HG03565 (cell line): ENCODE data around the gene WDR3.

ENCODE experiments used
- ATAC-seq: cut with Tn5 transposase; IDR thresholded peaks from one replicate; pipeline ENCODE4 v1.9.1; 2021; ENCODE audit warnings: mild to moderate bottlenecking, moderate library complexity; ENCODE audit not compliant: unreplicated experiment

WDR3 gene

DNA sequence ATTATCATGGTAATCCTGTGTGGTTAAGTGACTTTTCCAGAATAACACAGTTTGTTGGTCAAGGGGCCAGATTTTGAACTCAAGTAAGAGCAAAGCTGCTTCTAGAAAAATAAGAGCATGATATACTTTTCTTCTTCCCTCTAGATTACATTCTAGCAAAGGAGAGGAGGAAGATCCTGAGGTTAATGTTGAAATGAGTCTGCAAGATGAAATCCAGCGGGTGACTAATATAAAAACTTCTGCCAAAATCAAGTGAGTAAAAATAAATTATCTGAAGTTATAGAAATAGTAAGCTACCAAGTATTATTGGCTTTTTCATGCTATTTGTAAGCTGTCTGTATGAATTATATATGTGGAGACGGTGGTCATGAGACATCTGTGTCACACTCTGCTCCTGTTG is 12.8 kb downstream of the WDR3 start:
- no peak for ATAC-seq

DNA sequence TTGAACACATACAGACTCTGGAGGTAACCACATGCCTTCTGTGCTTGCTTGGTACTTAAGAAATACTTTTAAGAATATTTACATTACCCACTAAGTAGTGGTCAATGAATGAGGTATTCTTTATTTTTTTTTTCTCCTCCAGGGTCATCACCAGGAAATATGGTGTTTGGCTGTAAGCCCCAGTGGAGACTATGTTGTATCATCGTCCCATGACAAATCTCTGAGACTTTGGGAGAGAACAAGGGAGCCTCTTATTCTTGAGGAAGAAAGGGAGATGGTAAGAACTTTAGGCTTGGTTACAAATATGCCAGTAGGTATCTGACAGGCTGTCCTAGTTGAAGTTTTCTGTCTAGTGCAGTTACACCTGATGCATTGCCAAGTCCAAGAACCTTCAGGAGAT is 22.8 kb downstream of the WDR3 start:
- ATAC-seq: no peak

DNA sequence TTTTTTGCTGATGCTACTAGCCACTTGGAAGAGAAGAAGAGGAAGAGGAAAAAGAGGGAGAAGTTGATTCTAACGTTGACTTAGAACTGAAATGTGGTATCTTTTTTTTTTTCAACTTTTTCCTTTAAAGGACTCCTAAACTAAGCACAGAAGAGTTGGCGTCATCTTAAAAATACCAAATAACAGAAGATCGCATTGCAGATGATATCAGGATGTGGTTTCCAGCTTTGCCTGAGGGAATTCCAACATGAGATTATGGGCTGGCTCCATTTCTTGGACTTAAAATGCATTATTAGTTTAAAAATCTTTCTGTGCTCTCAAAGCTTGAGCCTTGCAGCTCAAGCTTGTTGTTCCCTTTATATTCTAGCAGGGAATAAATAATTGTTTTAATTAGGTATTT is 29.8 kb downstream of the WDR3 start:
- no peak for ATAC-seq

GRCh38 chr1:117964290-117965038 is 34.9 kb downstream of the WDR3 start:
- ATAC-seq: no peak

DNA sequence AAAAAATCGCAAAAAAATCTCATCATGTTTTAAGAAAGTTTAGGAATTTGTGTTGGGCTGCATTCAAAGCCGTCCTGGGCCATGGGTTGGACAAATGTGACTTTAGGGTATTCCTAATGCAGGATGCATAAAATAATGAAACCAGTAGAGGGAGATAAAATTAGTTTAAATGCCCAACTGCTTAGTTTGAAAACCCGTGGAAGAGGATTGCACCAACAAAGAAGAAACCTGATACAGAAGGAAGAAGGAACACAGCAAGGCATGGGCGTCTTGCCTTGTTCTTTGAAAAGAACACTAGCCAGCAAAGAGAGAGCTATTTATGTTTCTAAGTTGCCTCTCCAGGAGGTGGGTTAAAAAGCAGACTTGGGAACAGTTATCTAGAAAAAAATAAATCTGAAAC is 37.9 kb downstream of the WDR3 start:
- ATAC-seq: no peak

GRCh38 chr1:117967881-117968280 is 38.3 kb downstream of the WDR3 start:
- no peak for ATAC-seq

DNA sequence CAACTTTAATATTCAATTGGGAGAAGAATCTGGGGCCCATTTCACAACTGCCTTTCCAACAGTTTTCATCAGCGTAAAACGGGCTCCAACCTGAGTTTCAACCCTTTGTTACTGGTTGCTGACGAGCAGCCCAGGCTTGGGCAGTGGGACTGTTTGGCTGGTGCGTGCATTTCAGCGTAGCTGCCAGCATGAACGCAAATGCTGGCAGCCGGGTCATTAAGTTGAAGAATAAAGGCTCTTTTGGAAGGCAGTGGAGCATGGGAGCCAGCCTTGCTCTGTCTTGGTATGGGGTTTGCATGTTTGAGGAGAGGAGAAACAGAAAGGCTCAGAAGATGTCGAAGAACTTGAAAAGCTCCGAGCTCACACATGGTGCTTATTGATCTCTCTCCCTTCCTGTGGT is 40.7 kb downstream of the WDR3 start:
- ATAC-seq: no peak

DNA sequence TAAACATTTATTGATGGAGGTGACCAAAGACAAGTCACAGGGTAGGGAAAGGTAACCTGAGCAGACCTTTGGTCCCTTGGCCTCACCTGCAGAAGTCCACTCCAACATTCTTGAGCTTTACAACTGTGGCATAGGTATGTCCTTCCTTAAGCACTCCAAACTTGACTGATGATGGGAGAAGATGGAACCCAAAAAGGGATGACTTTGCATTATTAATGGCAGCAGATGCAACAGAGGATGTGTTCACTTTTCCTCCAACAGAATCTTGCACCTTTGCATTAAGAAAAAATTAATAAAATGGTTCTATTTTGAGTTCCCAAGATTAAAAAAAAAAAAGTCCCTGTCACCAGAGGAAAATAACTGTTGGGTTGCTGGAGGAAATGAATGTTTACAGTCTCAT is 42.2 kb downstream of the WDR3 start:
- no peak for ATAC-seq

GRCh38 chr1:117976381-117976780 is 46.8 kb downstream of the WDR3 start:
- ATAC-seq: no peak

GRCh38 chr1:117981455-117982192 is 52.1 kb downstream of the WDR3 start:
- ATAC-seq: no peak

DNA sequence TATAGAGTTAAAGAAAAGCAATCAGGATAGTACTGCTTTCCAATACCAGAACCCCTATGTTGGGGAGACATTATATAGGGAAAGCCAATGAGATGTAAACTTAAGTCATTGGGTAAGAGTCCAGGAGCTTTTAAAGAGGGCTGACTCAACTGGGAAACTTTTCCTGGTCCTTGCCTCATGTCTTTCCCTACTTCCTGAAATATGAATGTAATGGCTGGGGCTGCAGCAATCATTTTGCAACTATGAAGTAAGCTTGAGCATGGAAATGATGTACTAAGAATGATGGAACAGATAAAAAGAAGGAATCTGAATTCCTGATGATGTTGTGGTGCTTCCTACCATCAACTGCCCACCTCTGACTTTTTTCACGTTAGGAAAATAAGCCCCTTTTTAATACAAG is 55.7 kb downstream of the WDR3 start:
- no peak for ATAC-seq

GRCh38 chr1:117985973-117986372 is 56.4 kb downstream of the WDR3 start:
- ATAC-seq: peak; percentile 92

DNA sequence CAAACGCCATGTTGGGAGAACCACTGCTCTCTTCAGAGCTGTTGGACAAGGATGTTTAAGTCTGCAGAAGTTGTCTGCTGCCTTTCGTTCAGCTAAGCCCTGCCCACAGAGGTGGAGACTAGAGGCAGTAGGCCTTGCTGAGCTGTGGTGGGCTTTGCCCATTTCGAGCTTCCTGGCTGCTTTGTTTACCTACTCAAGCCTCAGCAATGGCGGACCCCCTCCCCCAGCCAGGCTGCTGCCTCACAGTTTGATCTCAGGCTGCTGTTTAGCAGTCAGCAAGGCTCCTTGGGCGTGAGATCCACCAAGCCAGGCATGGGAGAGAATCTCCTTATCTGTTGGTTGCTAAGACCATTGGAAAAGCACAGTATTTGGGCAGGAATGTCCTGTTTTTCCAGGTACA is 74.8 kb downstream of the WDR3 start:
- ATAC-seq: no peak

GRCh38 chr1:118007391-118007790 is 77.9 kb downstream of the WDR3 start:
- ATAC-seq: no peak

GRCh38 chr1:118008011-118008410 is 78.5 kb downstream of the WDR3 start:
- ATAC-seq: no peak

GRCh38 chr1:118012515-118013124 is 83.1 kb downstream of the WDR3 start:
- ATAC-seq: no peak

- no peak for ATAC-seq
Measured at GRCh38 chr1:118013336-118013735, 83.8 kb downstream of the WDR3 start.

DNA sequence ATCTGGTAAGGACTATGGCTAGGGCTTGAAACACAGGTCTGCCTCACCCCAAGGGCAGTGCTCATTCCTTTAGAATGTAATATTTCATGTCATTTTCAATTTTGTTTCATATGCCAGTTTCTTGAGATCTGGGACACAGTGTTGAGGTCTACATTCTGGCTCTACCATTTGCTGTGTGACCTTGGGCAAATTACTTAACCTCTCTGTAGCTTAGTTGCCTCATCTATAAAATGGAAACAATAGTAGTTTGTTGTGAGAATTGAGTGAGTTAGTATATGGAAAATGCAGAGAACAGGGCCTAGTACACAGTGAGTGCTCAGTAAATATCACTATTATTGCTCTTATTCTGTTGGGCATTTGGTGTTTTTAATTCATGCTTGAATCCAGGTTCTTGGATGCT is 84.4 kb downstream of the WDR3 start:
- no peak for ATAC-seq
